H7 (cell line): ENCODE results near the gene LRP1-AS. TPM values are rescaled to one million over a fixed set of nuclear protein-coding genes. Genes with fewer than 3 reads are reported as not detected.

Experiments
- DNase-seq: peaks from one replicate; pipeline ENCODE4 v3.0.0; 2012
- H3K27me3 ChIP-seq: 2 replicates; pipeline ENCODE4 v1.6.0; 2011; ENCODE audit warnings: mild to moderate bottlenecking, low read length; ENCODE audit not compliant: control insufficient read depth, insufficient read depth
- H3K36me3 ChIP-seq: replicated peaks from 2 replicates; pipeline ENCODE4 v1.5.1; 2011; ENCODE audit warnings: low read length; ENCODE audit not compliant: control insufficient read depth, insufficient read depth
- H3K4me3 ChIP-seq: 2 replicates; pipeline ENCODE4 v1.5.1; 2011; ENCODE audit warnings: low read depth, mild to moderate bottlenecking, control low read depth, low read length, moderate library complexity; ENCODE audit not compliant: insufficient read depth
- total RNA-seq: library from RNA; depleted of rRNA; stranded (reverse); fragments of >200 nt; shearing (Covaris generic); gene quantifications from 2 replicates; pipeline ENCODE4 v1.2.3, GENCODE V29; 2014

Gene LRP1-AS
- total RNA-seq, 1 experiment from 2014 or later: not detected

- H3K36me3 ChIP-seq: no peaks in the 10 kb centered on the region; the same call in 1 of the 2 replicates
- no peak for DNase-seq
- no peak overlapping the region; the same call in 1 of the 2 replicates for H3K4me3 ChIP-seq
- no peaks in the 10 kb centered on the region for H3K27me3 ChIP-seq
Observed at GRCh38 chr12:57112492-57113294, 34.7 kb downstream of the LRP1-AS start.

- H3K4me3 ChIP-seq: peak within 1 kb of the TSS; percentile 56
- peak; percentile 61 for DNase-seq
- no peaks in the 10 kb centered on the region for H3K27me3 ChIP-seq
- peaks cover 7% of the 10 kb centered on the region for H3K36me3 ChIP-seq
Observed at GRCh38 chr12:57111031-57111734, 36.2 kb downstream of the LRP1-AS start, which contains the start of gene STAT6. Gene STAT6 (minus strand): TSS chr12:57111362. CDS start chr12:57108278, 3,084 bp downstream.

GRCh38 chr12:57110104-57111030, 37.1 kb downstream of the LRP1-AS start:
- no peaks in the 10 kb centered on the region for H3K27me3 ChIP-seq
- H3K4me3 ChIP-seq: peak overlapping the region; percentile 56
- peak; percentile 91 for DNase-seq
- H3K36me3 ChIP-seq: peaks cover 10% of the 10 kb centered on the region

- peaks cover 13% of the 10 kb centered on the region for H3K36me3 ChIP-seq
- peak; percentile 37 for DNase-seq
- peak overlapping the region; percentile 56 for H3K4me3 ChIP-seq
- H3K27me3 ChIP-seq: no peaks in the 10 kb centered on the region
Observed at GRCh38 chr12:57109207-57110103, 38.0 kb downstream of the LRP1-AS start.

- peak; percentile 16 for DNase-seq
- H3K27me3 ChIP-seq: no peaks in the 10 kb centered on the region
- peaks cover 15% of the 10 kb centered on the region for H3K36me3 ChIP-seq
- no peak overlapping the region for H3K4me3 ChIP-seq
Observed at GRCh38 chr12:57107456-57108155, 39.8 kb downstream of the LRP1-AS start.

GRCh38 chr12:57106021-57106708, 41.3 kb downstream of the LRP1-AS start:
- no peaks in the 10 kb centered on the region for H3K27me3 ChIP-seq
- peak; percentile 32 for DNase-seq
- H3K4me3 ChIP-seq: no peak overlapping the region
- H3K36me3 ChIP-seq: peaks cover 15% of the 10 kb centered on the region

GRCh38 chr12:57105011-57105753, 42.2 kb downstream of the LRP1-AS start:
- no peak overlapping the region for H3K4me3 ChIP-seq
- peaks cover 16% of the 10 kb centered on the region for H3K36me3 ChIP-seq
- H3K27me3 ChIP-seq: no peaks in the 10 kb centered on the region
- DNase-seq: peak; percentile 21

- H3K27me3 ChIP-seq: no peaks in the 10 kb centered on the region
- peaks cover 17% of the 10 kb centered on the region for H3K36me3 ChIP-seq
- peak; percentile 24 for DNase-seq
- no peak overlapping the region for H3K4me3 ChIP-seq
Observed at GRCh38 chr12:57104292-57104910, 43.0 kb downstream of the LRP1-AS start.

- Histone ChIP-seq H3K27me3 (no peaks in the 10 kb centered on the region), H3K36me3 (peaks cover 19% of the 10 kb centered on the region), H3K4me3 (no peak overlapping the region)
- no peak for DNase-seq
Observed at GRCh38 chr12:57103856-57104255, 43.6 kb downstream of the LRP1-AS start.

- Histone ChIP-seq H3K27me3 (no peaks in the 10 kb centered on the region), H3K36me3 (peaks cover 19% of the 10 kb centered on the region), H3K4me3 (no peak overlapping the region)
- DNase-seq: peak; percentile 33
Observed at GRCh38 chr12:57101892-57102695, 45.3 kb downstream of the LRP1-AS start.

GRCh38 chr12:57099766-57100165, 47.7 kb downstream of the LRP1-AS start:
- Histone ChIP-seq H3K27me3 (no peaks in the 10 kb centered on the region), H3K4me3 (no peak overlapping the region), H3K36me3 (peaks cover 20% of the 10 kb centered on the region)
- no peak for DNase-seq
